ENCODE measurements around the gene MRPL36. TPM values are rescaled to one million over a fixed set of nuclear protein-coding genes. Genes with fewer than 3 reads are reported as not detected.

MRPL36 gene
- polyA plus RNA-seq, 1 experiment: 104 TPM

GRCh38 chr5:1804001-1804690, 4.5 kb upstream of the MRPL36 start:
- peaks cover 8% of the 10 kb centered on the region; the same call in 1 of the 2 replicates for H3K9me3 ChIP-seq (ENCODE audit: control insufficient read depth, insufficient read depth, low read length)
- TF ChIP-seq CTCF (IDR thresholded peaks at IDR 0.05; ENCODE audit: low read depth, low read length): no peak
- CTCF ChIA-PET: interaction anchor here (0.5 to 0.9 kb wide), 2 partner anchors 41 to 159 kb away, joined by 3 read pairs; no protein-coding TSS in a partner anchor
- POLR2A ChIA-PET: no interaction called here
- H3K4me3 ChIP-seq (ENCODE audit: low read depth, low read length): no peak overlapping the region
- no peak overlapping the region for H3K27ac ChIP-seq (ENCODE audit: low read depth, low read length)
- H3K27me3 ChIP-seq (ENCODE audit: control insufficient read depth, insufficient read depth, low read length): no peaks in the 10 kb centered on the region
- no peak for DNase-seq (ENCODE audit: low read depth, low spot score)

- Histone ChIP-seq H3K4me3 (ENCODE audit: low read depth, low read length) (no peak overlapping the region), H3K27ac (ENCODE audit: low read depth, low read length) (no peak overlapping the region), H3K9me3 (ENCODE audit: control insufficient read depth, insufficient read depth, low read length) (peaks cover 8% of the 10 kb centered on the region; the same call in 1 of the 2 replicates), H3K27me3 (ENCODE audit: control insufficient read depth, insufficient read depth, low read length) (no peaks in the 10 kb centered on the region)
- POLR2A ChIA-PET: interaction anchor here (0.7 kb wide), 1 partner anchor 13 kb away, joined by 4 read pairs; no protein-coding TSS in a partner anchor
- CTCF ChIA-PET: interaction anchor here (3.9 kb wide), 1 partner anchor 40 kb away, joined by 23 read pairs; no protein-coding TSS in a partner anchor
- DNase-seq (ENCODE audit: low read depth, low spot score): no peak
- no peak for TF ChIP-seq CTCF (IDR thresholded peaks at IDR 0.05; ENCODE audit: low read depth, low read length)
These were observed 3.6 kb upstream of the MRPL36 start for GRCh38 chr5:1803192-1803591.

- POLR2A ChIA-PET: no interaction called here
- no peak for TF ChIP-seq CTCF (IDR thresholded peaks at IDR 0.05; ENCODE audit: low read depth, low read length)
- Histone ChIP-seq H3K9me3 (ENCODE audit: control insufficient read depth, insufficient read depth, low read length) (peaks cover 3% of the 10 kb centered on the region; the same call in 1 of the 2 replicates), H3K27ac (ENCODE audit: low read depth, low read length) (peak overlapping the region; percentile 52), H3K27me3 (ENCODE audit: control insufficient read depth, insufficient read depth, low read length) (no peaks in the 10 kb centered on the region), H3K4me3 (ENCODE audit: low read depth, low read length) (peak overlapping the region; percentile 87)
- DNase-seq (ENCODE audit: low read depth, low spot score): no peak
- CTCF ChIA-PET: interaction anchor here (0.8 to 3.9 kb wide), 2 partner anchors 31 to 39 kb away, joined by 3 to 23 read pairs; no protein-coding TSS in a partner anchor
These were observed 2.3 kb upstream of the MRPL36 start for GRCh38 chr5:1801967-1802295.

- POLR2A ChIA-PET: no interaction called here
- DNase-seq (ENCODE audit: low read depth, low spot score): no peak
These were observed 1.8 kb upstream of the MRPL36 start, which contains the start of gene NDUFS6 for GRCh38 chr5:1801222-1801966. Gene NDUFS6 (plus strand): TSS chr5:1801407. CDS start chr5:1801418, 11 bp downstream.

More at GRCh38 chr5:1801222-1801966, 1.8 kb upstream of the MRPL36 start, which contains the start of gene NDUFS6:
- TF ChIP-seq CTCF (IDR thresholded peaks at IDR 0.05; ENCODE audit: low read depth, low read length): no peak; the same call in 1 of the 2 replicates
- Histone ChIP-seq H3K4me3 (ENCODE audit: low read depth, low read length) (peak within 1 kb of the TSS; percentile 87), H3K27ac (ENCODE audit: low read depth, low read length) (peak within 1 kb of the TSS; percentile 80), H3K9me3 (ENCODE audit: control insufficient read depth, insufficient read depth, low read length) (peaks cover 3% of the 10 kb centered on the region; the same call in 1 of the 2 replicates), H3K27me3 (ENCODE audit: control insufficient read depth, insufficient read depth, low read length) (no peaks in the 10 kb centered on the region)
- CTCF ChIA-PET: interaction anchor here (1.6 to 3.9 kb wide), 2 partner anchors 10 to 38 kb away, joined by 3 to 23 read pairs; no protein-coding TSS in a partner anchor

All from AG04450 (cell line).